22Rv1 (cell line): ENCODE results near the gene CABCOCO1.

Source experiments
- CTCF ChIP-seq: fragments of 450-650 bp; IDR thresholded peaks from 2 replicates; pipeline ENCODE4 v1.5.1; 2017; ENCODE audit warnings: mild to moderate bottlenecking
- ZFX ChIP-seq: fragments of 450-650 bp; IDR thresholded peaks from 2 replicates; pipeline ENCODE4 v1.6.1; 2017; ENCODE audit warnings: antibody characterized with exemption, borderline replicate concordance

- TF ChIP-seq CTCF (no peak), ZFX (no peak)
Observed at GRCh38 chr10:61623161-61623560, 39.6 kb upstream of the CABCOCO1 start.
